GM19099 (cell line): ENCODE data around the gene MRPS9.

ENCODE experiments used
- POLR2A ChIP-seq: IDR thresholded peaks from 3 replicates; pipeline ENCODE4 v1.6.1; 2011; ENCODE audit warnings: low read depth; ENCODE audit not compliant: insufficient read length; ENCODE audit errors: extremely low read depth

Gene MRPS9

DNA sequence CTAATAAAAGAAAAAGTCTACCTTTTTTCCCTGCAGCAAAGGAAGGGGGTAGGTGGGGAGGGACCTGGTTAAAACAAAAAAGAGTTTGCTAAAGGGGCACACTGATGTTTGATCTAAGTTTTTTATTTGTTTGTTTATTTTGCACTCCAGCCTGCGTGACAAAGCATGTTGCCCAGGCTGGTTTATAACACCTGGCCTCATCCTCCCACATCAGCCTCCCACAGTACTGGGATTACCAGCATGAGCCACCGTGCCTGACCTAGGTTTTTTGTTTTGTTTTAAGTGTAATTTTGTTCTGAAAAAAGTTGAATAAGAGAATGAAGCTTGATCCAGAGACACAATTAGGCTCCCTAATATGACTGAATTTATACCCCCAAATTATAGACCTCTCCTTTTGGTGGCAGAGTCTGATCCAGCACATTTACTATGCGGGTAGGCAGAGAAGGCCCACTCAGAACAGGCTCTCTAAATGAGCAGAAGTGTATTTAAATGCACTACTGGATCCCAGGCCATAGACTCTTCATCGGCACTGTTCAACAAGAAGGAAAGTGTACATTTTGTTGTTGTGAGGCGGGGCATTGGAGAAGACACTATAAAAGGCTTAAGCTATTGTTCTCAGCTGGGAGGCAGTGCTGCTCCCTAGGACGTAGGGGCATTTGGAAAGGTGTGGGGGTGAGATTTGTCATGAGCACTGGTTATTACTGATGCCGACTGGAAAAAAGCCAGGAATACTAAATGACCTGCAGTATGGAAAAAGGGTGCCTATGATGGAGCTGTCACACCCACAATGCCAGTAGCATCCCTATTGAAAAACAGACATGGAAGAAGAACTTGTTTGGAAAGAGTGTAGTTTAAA lies 32.4 kb downstream of the MRPS9 start:
- TF ChIP-seq POLR2A = no peak

DNA sequence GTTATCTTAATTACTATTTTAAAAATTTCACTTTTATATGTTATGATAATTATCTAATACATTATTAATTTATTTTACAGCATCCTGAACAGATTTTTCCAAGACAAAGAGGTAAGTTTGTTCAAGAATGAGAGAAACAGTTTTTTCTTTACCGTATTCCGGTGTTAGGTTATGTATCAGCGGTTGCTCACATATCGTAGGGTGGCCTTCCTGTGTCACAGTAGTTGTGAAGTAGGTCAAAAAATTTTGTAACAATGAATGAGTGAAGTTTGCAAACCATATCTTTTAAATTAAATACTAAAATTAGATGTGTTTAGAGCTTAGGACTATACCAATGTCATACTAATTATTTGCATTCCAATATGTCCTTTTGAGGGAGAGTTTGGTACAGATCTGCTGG lies 33.5 kb downstream of the MRPS9 start:
- no peak for TF ChIP-seq POLR2A

DNA sequence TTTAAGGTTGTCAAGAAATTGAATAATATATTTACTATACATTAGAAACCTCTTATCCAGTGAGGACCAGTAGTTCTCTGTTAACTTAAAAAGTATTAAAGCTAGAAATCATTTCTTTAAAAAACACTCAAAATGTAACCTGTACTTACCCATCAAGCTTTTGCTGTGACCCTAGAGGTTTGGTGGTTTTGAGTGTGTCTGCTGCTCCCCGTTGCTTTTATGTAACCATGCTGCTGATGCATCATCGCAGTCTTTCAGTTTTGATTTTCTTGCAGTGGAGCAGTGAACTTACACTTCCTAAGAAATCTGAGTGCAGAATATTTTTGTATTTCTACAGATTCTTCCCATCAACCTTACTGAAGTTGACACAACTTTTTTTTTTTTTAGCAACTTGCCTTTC lies 34.2 kb downstream of the MRPS9 start:
- TF ChIP-seq POLR2A = no peak

DNA sequence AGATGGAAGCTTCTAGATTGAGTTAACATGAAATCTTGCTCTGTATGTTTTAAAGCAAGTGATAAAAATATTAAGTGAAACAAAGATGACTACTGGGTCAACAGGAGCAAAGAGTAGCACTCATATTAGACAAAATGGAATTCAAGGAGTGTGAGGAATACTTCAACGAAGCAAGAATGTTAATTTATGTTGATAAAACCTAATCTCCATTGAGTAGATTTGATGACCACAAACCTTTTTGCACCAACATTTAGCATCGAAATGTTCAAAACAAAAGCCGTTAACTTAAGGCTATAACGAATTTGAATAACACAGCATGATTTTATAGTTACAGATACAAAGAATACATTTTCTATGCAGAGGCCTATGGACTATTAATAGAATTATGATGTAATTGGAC lies 35.7 kb downstream of the MRPS9 start:
- no peak for TF ChIP-seq POLR2A

DNA sequence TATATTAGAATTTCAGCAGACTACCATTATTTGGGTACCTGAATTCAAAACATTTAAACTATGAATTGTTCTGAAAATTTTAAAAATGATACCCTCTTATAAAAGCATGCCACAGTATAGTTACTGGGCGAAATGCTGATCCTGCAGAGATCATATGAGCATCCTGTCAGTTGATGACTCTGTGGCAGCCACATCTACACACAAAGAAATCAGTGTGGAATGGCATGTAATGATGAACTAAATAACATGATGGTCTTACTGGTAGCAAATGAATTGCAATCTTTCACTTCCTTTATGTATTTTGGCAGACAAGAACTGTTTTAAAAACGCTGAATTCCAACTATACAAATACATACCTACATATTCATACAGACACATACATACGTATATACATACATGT lies 38.3 kb downstream of the MRPS9 start:
- no peak for TF ChIP-seq POLR2A

DNA sequence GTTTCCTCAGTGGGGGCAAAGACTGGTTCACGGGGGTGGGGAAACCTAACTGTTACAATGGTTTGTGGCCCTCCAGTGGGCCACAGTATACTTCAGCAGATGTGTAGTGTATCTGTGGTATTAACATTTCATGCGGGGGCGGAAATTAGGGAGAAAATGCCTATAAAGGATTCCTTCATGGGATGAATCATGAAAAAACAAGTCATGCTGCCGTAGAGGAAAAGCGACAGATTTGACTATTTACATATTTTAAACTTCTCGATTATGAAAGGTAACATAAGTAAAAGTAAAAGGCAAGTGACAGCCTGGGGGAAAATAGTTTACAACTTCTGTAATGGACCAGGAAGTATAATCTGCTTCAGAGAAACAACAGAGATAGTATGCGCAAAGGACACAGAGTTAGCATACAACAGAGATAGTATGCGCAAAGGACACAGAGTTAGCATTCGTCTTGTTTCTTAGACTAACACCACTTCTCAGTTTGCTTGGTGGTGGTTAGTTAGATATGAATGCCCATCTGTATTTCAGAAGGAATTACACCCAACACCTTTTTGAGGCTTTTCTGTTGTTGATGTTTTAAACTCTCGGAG lies 41.1 kb downstream of the MRPS9 start:
- TF ChIP-seq POLR2A = no peak

DNA sequence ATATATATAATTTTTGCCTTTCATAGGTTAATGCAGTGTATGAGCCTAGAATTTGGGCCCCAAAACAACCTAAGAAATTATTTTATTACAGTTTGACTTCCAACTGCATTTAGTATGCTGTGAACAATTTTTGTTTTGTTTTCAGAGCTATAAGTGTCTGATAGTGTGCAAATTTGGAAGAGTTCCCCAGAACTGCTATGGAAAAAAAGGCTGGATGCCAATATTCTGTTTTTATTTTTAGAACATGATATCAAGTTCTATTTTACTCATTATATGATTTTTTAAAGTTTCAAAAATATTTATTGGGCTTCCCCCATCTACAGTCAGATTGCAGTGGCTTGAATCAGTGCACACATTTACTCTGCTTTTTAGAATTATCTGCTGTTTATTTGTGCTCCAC lies 42.6 kb downstream of the MRPS9 start:
- no peak for TF ChIP-seq POLR2A

DNA sequence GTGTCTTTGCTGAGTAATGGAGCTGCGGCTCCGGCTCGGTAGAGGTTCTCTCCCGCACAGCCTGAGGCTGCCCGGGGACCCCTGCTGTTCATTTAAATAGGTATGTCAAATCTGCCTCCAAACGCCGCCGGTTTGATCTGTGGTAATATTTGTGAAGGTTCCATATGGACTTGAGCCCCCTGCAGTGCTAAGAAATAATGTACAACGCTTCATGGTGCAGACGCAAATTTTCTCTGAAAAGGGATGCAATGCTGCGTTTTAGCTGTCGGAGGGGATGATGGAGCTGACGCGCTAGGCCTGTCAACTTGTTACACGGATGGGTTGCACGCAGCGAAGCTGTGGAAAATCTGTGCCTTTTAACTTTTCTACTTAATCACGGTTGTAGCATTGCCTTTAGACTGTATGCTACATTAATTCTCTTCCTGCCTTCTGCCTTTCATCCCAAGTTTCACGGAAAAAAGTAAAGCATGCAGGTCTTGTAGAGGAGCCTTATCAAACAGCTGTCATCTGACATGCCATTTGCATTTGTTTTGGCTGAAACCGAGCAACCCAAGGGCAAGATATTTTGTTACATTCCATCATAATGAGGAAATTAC lies 43.2 kb downstream of the MRPS9 start:
- TF ChIP-seq POLR2A = no peak

DNA sequence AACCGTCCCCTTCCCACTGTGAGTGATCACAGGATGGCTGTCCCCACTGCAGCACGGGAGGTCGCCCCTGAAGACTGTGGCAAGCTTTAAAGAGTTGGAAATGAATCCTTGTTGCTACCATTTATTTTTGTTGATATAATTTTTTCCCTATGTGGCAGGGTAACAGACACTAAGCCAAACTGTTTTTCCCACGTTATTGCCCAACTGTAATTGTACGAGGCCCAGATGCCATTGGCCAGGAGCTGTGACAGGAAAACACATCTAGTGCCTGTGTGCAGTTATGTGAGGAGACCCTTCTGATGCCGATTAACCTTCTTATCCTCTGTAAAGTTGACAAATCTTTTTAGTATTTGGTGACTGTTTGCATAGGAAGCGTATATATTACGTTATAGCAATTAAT lies 44.2 kb downstream of the MRPS9 start:
- TF ChIP-seq POLR2A = no peak

DNA sequence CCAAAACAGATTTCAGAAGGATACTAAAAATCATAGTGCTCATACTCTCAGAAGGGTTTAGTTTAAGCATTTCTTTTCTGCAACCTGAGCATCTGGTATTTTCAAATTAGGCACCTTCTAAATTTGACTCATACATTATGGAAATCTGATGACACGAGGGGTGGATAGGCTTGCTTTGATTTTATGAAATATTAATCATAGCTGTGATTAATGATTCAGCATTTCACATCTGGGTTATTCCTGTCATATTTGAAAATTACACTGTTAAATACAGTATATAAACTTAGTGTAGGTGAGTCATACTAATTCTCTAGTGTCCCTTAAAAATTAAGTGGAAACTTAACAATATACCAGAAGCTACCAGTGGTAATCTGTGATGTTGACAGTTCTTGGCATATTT lies 47.7 kb downstream of the MRPS9 start:
- no peak for TF ChIP-seq POLR2A

DNA sequence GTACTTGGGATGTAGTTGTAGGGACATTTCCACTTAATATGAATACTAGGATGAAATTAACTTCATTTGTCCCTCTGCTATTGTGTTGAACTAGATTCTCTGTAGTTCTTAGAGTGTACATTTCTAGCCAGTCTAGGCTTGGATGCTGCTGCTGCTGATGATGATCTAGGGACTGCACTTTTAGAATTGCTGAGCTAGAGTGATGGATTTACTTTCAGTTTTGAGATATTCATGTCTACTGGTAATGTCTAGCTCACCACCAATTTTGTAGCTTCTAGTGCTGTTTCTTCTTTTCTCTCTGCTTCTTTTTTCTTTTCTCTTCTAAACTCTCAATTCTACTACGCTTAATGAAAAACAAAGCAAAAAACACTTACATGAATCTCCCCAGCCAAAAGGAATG lies 49.4 kb downstream of the MRPS9 start:
- no peak for TF ChIP-seq POLR2A

DNA sequence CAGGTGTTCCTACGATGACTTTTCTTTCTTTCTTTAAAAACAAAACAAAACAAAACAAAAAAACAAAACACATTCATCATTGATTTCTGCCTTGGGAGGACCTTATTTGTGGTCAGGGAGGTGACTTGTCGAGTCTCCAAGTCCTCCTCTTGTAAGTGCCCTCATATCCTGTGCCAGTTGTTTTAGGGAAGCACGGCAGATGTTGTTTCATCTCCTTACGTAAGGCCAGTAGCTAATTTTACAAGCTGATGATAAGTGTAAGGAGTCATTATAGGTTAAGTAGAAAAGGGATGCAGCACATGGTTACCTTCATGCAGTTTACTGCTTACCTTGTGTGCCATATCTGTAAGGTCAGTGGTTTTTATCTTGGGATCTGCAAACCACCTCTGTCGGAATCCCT lies 52.2 kb downstream of the MRPS9 start:
- no peak for TF ChIP-seq POLR2A

DNA sequence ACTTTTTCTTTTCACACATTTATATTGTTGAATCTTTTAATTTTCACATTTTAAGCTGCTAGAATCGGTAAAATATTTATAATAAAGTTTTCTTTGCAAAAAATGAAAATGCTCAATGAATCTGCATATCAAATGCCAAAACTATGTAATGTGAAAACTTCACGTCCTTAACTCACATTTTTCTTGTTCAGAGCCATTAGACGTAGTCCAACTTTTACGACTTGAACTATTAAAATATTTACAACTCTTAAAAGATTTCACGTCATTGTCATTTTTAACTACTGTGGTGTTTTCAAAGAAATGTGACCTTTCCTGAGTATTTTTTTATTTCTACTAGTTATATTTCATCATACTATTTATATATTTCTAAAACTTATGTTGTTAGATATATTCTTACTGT lies 54.9 kb downstream of the MRPS9 start:
- no peak for TF ChIP-seq POLR2A

DNA sequence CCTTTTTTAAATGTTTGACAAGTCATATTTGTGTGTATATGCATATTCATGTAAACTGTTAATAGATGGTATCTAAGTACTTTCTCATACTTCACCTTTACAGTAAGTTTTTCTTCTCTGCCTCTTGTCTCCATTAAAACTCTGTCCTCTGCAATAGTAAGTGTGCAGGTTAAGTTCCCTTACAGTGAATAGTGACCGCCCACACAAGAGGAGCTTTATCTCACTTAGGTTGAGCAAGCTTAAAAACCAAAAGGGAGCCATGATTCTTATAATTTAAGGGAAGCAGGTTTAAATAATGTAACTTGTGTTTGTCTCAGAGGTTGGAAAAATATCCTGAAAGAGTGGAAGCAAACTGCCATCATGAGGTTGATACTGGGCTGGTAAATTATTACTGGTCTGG lies 61.3 kb downstream of the MRPS9 start:
- TF ChIP-seq POLR2A = no peak

DNA sequence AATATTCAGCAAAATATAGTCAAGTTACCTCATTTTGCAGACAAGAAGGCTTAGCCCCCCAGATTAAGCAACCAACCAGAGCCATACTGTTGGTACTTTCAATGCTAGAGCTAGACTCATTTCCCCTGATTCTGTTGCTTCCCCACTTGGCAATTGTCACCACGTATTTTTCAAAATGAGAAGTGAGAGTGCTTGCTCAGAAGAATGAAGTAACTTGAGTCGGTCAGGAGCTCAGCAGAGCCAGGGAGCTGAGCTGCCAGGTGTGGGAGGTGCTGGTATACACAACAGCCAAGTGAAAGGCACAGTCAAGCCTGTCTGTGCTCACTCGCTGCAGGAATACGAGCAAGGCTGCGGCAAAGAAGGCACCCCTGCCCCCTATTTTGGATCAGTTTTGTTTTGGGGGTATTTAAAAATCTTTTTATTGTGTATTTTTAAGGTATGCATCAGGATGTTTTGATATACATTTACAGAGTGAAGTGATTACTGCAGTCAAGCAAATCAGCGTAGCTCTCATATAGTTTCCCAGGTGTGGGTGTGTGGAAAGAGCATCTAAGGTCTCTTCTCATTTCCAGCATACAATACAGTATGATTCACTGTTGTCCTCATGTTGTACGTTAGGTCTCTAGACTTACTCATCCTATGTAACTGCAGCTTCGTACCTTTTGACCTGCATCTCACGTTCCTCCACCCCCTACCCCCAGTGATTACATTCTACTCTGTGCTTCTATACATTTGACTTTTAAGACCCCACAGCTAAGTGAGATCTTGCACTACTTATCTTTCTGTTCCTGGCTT lies 62.4 kb downstream of the MRPS9 start:
- TF ChIP-seq POLR2A = no peak
